Natural killer cell (primary cell): ENCODE data around the gene DTX3. TPM values are rescaled to one million over a fixed set of nuclear protein-coding genes. Genes with fewer than 3 reads are reported as not detected.

Source experiments
- ATAC-seq, 3 donors: fragments of 150-1000 bp in 2 of 3; fragments of 200-7000 bp in 1 of 3; cut with Tn5 transposase; 1 replicate in 1 of 3; 2 replicates in 2 of 3; pipeline ENCODE4 v1.10.0; 2021; ENCODE audit warnings: mild to moderate bottlenecking in 2 of 3, moderate library complexity in 2 of 3
- DNase-seq, 2 donors: peaks; one replicate each; pipeline versions ENCODE4 v3.0.0 to v3.0.0-alpha.2; 2013 to 2021; ENCODE audit warnings: mixed read lengths in 1 of 2
- H3K27ac ChIP-seq: one replicate; pipeline ENCODE4 v1.5.1; 2013; ENCODE audit warnings: mild to moderate bottlenecking, low read length
- H3K27me3 ChIP-seq: one replicate; pipeline ENCODE4 v1.6.1; 2013; ENCODE audit warnings: low read length; ENCODE audit not compliant: control insufficient read depth, insufficient read depth
- H3K36me3 ChIP-seq: one replicate; pipeline ENCODE4 v1.6.1; 2013; ENCODE audit warnings: low read length; ENCODE audit not compliant: control insufficient read depth, insufficient read depth
- H3K4me1 ChIP-seq: one replicate; pipeline ENCODE4 v1.6.1; 2013; ENCODE audit warnings: low read length; ENCODE audit not compliant: control insufficient read depth, insufficient read depth
- H3K4me3 ChIP-seq: one replicate; pipeline ENCODE4 v1.5.1; 2013; ENCODE audit warnings: low read length
- H3K9me3 ChIP-seq: one replicate; pipeline ENCODE4 v1.6.1; 2013; ENCODE audit warnings: low read length; ENCODE audit not compliant: control insufficient read depth, insufficient read depth
- H3K27ac Mint-ChIP-seq, 2 donors: one replicate each; pipeline ENCODE4 v1.8.0; 2022; ENCODE audit warnings: mild to moderate bottlenecking in 2 of 2, mixed read lengths in 2 of 2, moderate library complexity in 1 of 2
- H3K27me3 Mint-ChIP-seq, 2 donors: one replicate each; pipeline ENCODE4 v1.8.0; 2022; ENCODE audit warnings: low read depth in 2 of 2, mixed read lengths in 2 of 2
- H3K36me3 Mint-ChIP-seq: one replicate; pipeline ENCODE4 v1.8.0; 2022; ENCODE audit warnings: mixed read lengths
- H3K4me1 Mint-ChIP-seq, 2 donors: one replicate each; pipeline ENCODE4 v1.8.0; 2022; ENCODE audit warnings: mixed read lengths in 2 of 2
- H3K4me3 Mint-ChIP-seq: one replicate; pipeline ENCODE4 v1.8.0; 2022; ENCODE audit warnings: mild to moderate bottlenecking, moderate library complexity, mixed read lengths
- H3K9me3 Mint-ChIP-seq, 2 donors: one replicate each; pipeline ENCODE4 v1.8.0; 2022; ENCODE audit warnings: mixed read lengths in 2 of 2
- WGBS: methylation state at CpG from one replicate; pipeline ENCODE4 v1.1.7; 2013; ENCODE audit warnings: missing lambda C conversion rate; ENCODE audit not compliant: insufficient coverage; 5-methylcytosine and 5-hydroxymethylcytosine counted together
- intact Hi-C: fragments of 100-400 bp; cut with micrococcal nuclease; formaldehyde crosslinking; loops from one replicate; pipeline ENCODE4 v1.14.2; 2022
- total RNA-seq, 4 donors: library from RNA; stranded (reverse); fragments of 120-200 nt in 1 of 4; gene quantifications; one replicate each; pipeline versions ENCODE4 v1.2.3 to v1.2.4, GENCODE V29; 2013 to 2022
- TF ChIP-seq, protein P1 (sequence below): fragments of 200-600 bp; IDR thresholded peaks from one replicate; pipeline ENCODE4 v1.8.0; 2022; ENCODE audit warnings: antibody characterized with exemption

Gene DTX3
- total RNA-seq, 3 donors from 2014 or later (not counting 1 experiment from before 2014, with no cell fraction given): 65.1 to 81.1 (median 77.0) TPM

DNA sequence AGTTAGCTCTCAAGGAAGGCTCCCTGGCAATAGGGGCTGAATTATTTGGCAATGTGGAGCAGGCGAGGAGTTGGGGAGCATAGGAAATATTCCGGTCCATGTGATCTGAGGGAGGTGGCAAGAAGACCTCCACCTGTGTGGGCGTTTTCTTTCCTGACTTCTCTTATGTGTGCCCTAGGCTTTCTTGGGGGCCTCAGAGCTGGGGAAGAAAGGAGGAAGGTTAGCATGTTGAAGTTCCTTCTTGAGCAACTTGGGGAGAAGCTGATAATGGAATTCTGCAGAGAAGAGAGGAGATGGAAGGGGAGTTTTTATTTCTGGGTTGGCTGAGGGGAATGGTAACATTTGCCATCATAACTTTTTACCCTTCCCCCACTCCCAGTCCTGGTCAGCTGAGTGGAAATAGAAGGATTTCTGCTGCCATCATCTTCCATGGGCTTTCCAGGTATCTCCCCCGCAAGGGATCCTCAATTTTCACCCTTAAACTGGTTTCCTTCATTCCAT lies 1.2 kb downstream of the DTX3 start:
- peaks cover 40 to 61% of the 10 kb centered on the region in 2 donors for H3K4me1 Mint-ChIP-seq
- no peaks in the 10 kb centered on the region for H3K36me3 Mint-ChIP-seq
- H3K27ac ChIP-seq: no peak overlapping the region
- H3K9me3 ChIP-seq: no peaks in the 10 kb centered on the region
- H3K4me3 ChIP-seq: no peak overlapping the region
- ATAC-seq (no peak), DNase-seq (no peak)
- H3K9me3 Mint-ChIP-seq: no peaks in the 10 kb centered on the region
- TF ChIP-seq, protein P1, sequence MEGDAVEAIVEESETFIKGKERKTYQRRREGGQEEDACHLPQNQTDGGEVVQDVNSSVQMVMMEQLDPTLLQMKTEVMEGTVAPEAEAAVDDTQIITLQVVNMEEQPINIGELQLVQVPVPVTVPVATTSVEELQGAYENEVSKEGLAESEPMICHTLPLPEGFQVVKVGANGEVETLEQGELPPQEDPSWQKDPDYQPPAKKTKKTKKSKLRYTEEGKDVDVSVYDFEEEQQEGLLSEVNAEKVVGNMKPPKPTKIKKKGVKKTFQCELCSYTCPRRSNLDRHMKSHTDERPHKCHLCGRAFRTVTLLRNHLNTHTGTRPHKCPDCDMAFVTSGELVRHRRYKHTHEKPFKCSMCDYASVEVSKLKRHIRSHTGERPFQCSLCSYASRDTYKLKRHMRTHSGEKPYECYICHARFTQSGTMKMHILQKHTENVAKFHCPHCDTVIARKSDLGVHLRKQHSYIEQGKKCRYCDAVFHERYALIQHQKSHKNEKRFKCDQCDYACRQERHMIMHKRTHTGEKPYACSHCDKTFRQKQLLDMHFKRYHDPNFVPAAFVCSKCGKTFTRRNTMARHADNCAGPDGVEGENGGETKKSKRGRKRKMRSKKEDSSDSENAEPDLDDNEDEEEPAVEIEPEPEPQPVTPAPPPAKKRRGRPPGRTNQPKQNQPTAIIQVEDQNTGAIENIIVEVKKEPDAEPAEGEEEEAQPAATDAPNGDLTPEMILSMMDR: no peak
- peak overlapping the region; percentile 84 for H3K4me3 Mint-ChIP-seq
- 95% methylated on average over 4 of the region's 4 CpGs for WGBS
- H3K27me3 ChIP-seq: no peaks in the 10 kb centered on the region
- intact Hi-C loops: loop anchor here (2.0 kb wide), 1 partner anchor 15 kb away; the partner anchor contains the start of gene PIP4K2C
- H3K4me1 ChIP-seq: peaks cover 38% of the 10 kb centered on the region
- peaks cover 20% of the 10 kb centered on the region for H3K36me3 ChIP-seq
- H3K27ac Mint-ChIP-seq: peak overlapping the region; percentile 92 to 93
- H3K27me3 Mint-ChIP-seq: no peaks in the 10 kb centered on the region

DNA sequence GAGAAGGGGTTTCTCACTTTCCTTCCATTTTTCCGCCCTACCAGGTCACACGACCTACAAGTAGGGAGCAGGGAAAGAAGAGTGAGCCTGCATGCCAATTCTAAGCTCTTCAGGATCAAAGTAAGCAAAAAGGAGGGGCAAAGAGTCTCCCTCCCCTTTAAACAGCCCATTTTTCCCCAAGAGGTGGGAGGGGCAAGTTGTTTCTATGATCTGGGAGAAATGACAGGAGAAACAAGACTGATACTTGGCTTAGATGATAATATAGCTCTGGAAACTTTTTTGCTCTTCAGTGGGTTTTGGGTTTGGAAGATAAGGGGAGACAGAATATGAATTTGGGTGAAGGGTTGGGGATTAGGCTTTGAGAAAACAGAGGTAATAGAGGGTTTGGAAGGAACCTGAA lies 1.8 kb downstream of the DTX3 start:
- H3K9me3 ChIP-seq: no peaks in the 10 kb centered on the region
- H3K27me3 ChIP-seq: no peaks in the 10 kb centered on the region
- TF ChIP-seq, protein P1: no peak
- H3K27ac ChIP-seq: no peak overlapping the region
- intact Hi-C loops: no loop called here
- H3K4me3 ChIP-seq: no peak overlapping the region
- peaks cover 42% of the 10 kb centered on the region for H3K4me1 ChIP-seq
- Mint-ChIP-seq H3K36me3 (no peaks in the 10 kb centered on the region), H3K4me1 (peaks cover 40 to 64% of the 10 kb centered on the region in 2 donors), H3K9me3 (no peaks in the 10 kb centered on the region), H3K27me3 (no peaks in the 10 kb centered on the region), H3K4me3 (peak overlapping the region; percentile 25), H3K27ac (peak overlapping the region; percentile 53 to 92)
- no peak for DNase-seq
- 90% methylated on average over 2 of the region's 2 CpGs for WGBS
- no peak for ATAC-seq
- peaks cover 15% of the 10 kb centered on the region for H3K36me3 ChIP-seq

DNA sequence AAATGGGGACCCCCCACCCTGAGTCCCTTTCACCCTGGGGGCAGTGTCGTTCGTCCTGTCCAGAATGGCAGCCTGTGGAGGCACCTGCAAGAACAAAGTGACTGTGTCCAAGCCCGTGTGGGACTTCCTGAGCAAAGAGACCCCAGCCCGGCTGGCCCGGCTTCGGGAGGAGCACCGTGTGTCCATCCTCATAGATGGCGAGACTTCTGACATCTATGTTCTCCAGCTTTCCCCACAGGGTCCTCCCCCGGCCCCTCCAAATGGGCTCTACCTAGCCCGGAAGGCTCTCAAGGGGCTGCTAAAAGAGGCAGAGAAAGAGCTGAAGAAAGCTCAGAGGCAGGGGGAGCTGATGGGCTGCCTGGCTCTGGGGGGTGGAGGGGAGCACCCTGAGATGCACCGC lies 2.2 kb downstream of the DTX3 start:
- H3K27ac Mint-ChIP-seq: peak overlapping the region; percentile 53 to 92
- H3K4me1 Mint-ChIP-seq: peaks cover 40 to 60% of the 10 kb centered on the region in 2 donors

More for the DNA sequence above, 2.2 kb downstream of the DTX3 start:
- peaks cover 46% of the 10 kb centered on the region for H3K4me1 ChIP-seq
- Mint-ChIP-seq H3K9me3 (no peaks in the 10 kb centered on the region), H3K27me3 (no peaks in the 10 kb centered on the region), H3K4me3 (peak overlapping the region; percentile 25), H3K36me3 (no peaks in the 10 kb centered on the region)
- no peaks in the 10 kb centered on the region for H3K27me3 ChIP-seq
- DNase-seq (no peak), ATAC-seq (no peak)
- TF ChIP-seq, protein P1: no peak
- H3K27ac ChIP-seq: no peak overlapping the region
- peaks cover 11% of the 10 kb centered on the region for H3K36me3 ChIP-seq
- no peak overlapping the region for H3K4me3 ChIP-seq
- 96% methylated on average over 10 of the region's 11 CpGs for WGBS
- intact Hi-C loops: no loop called here
- H3K9me3 ChIP-seq: no peaks in the 10 kb centered on the region
